GM21717 (cell line): Measurements from ENCODE around the gene CEACAM18.
"Not testable (repeated sequence)": the region's sequence is repeated elsewhere in the genome, so short reads cannot be mapped to it uniquely, and the experiment has no call there.

Experiments used
- ATAC-seq: cut with Tn5 transposase; IDR thresholded peaks from one replicate; pipeline ENCODE4 v1.9.1; 2021; ENCODE audit warnings: mild to moderate bottlenecking, moderate library complexity; ENCODE audit not compliant: unreplicated experiment

The CEACAM18 gene

GRCh38 chr19:51489113-51489512, 10.8 kb downstream of the CEACAM18 start:
- ATAC-seq: no peak

- ATAC-seq: no peak
Measured at GRCh38 chr19:51490676-51491075, 12.3 kb downstream of the CEACAM18 start.

- no peak for ATAC-seq
Measured at GRCh38 chr19:51491586-51491985, 13.2 kb downstream of the CEACAM18 start.

GRCh38 chr19:51493776-51494175, 15.4 kb downstream of the CEACAM18 start:
- ATAC-seq: no peak

GRCh38 chr19:51497666-51498065, 19.3 kb downstream of the CEACAM18 start:
- no peak for ATAC-seq

- not testable (repeated sequence) for ATAC-seq
Measured at GRCh38 chr19:51500931-51501330, 22.6 kb downstream of the CEACAM18 start.

GRCh38 chr19:51501594-51502263, 23.4 kb downstream of the CEACAM18 start, which contains the start of gene SIGLEC12:
SIGLEC12 (minus strand) TSS chr19:51501800; CDS start chr19:51501733, 67 bp downstream.
- no peak for ATAC-seq

- no peak for ATAC-seq
Measured at GRCh38 chr19:51503286-51503817, 25.0 kb downstream of the CEACAM18 start.

- ATAC-seq: no peak
Measured at GRCh38 chr19:51503896-51504295, 25.6 kb downstream of the CEACAM18 start.

GRCh38 chr19:51505904-51506303, 27.6 kb downstream of the CEACAM18 start:
- ATAC-seq: no peak

GRCh38 chr19:51507192-51507591, 28.9 kb downstream of the CEACAM18 start:
- ATAC-seq: no peak

GRCh38 chr19:51507640-51508058, 29.3 kb downstream of the CEACAM18 start:
- no peak for ATAC-seq

- ATAC-seq: no peak
Measured at GRCh38 chr19:51508059-51508733, 29.9 kb downstream of the CEACAM18 start.

- ATAC-seq: no peak
Measured at GRCh38 chr19:51509823-51510660, 31.7 kb downstream of the CEACAM18 start.

- no peak for ATAC-seq
Measured at GRCh38 chr19:51511353-51511752, 33.0 kb downstream of the CEACAM18 start.

GRCh38 chr19:51513968-51514367, 35.6 kb downstream of the CEACAM18 start:
- no peak for ATAC-seq

GRCh38 chr19:51514866-51515481, 36.6 kb downstream of the CEACAM18 start:
- no peak for ATAC-seq

- no peak for ATAC-seq
Measured at GRCh38 chr19:51520728-51521127, 42.4 kb downstream of the CEACAM18 start.

- no peak for ATAC-seq
Measured at GRCh38 chr19:51521357-51521756, 43.0 kb downstream of the CEACAM18 start.

GRCh38 chr19:51521781-51522180, 43.4 kb downstream of the CEACAM18 start:
- no peak for ATAC-seq
